ENCODE measurements around the gene COL3A1. TPM values are rescaled to one million over a fixed set of nuclear protein-coding genes. Genes with fewer than 3 reads are reported as not detected.

COL3A1 gene
- total and polyA plus RNA-seq, 2 experiments from 2014 or later, result 0.17 to 0.31 TPM

GRCh38 chr2:189022053-189022481, 47.9 kb downstream of the COL3A1 start (continued):
- TF ChIP-seq ZNF462 (CRISPR knock-in tag; IDR thresholded peaks at IDR 0.05), result no peak
- TF ChIP-seq NANOG (IDR thresholded peaks at IDR 0.05; ENCODE audit: borderline replicate concordance), result no peak
- no peak for TF ChIP-seq EZH2 (IDR thresholded peaks at IDR 0.05; ENCODE audit: low read depth, unreplicated experiment)
- TF ChIP-seq STAT1 (IDR thresholded peaks at IDR 0.05; ENCODE audit: unreplicated experiment), result no peak
- no peak for TF ChIP-seq POLR2AphosphoS5 (IDR thresholded peaks at IDR 0.05; ENCODE audit: low read depth)
- TF ChIP-seq ZNF331 (CRISPR knock-in tag; IDR thresholded peaks at IDR 0.05; ENCODE audit: low read depth), result no peak
- TF ChIP-seq EZH2phosphoT487 (IDR thresholded peaks at IDR 0.05; ENCODE audit: unreplicated experiment), result no peak

- no peak for TF ChIP-seq EZH2phosphoT487 (IDR thresholded peaks at IDR 0.05; ENCODE audit: unreplicated experiment)
- no peak for TF ChIP-seq ZNF114 (CRISPR knock-in tag; IDR thresholded peaks at IDR 0.05)
- no peak for TF ChIP-seq CREB1 (CRISPR knock-in tag; IDR thresholded peaks at IDR 0.05; ENCODE audit: low read depth)
- Histone ChIP-seq H3K79me2 (replicated peaks; ENCODE audit: insufficient read depth) (no peaks in the 10 kb centered on the region), H3K36me3 (ENCODE audit: insufficient read depth) (no peaks in the 10 kb centered on the region), H3K4me1 (ENCODE audit: insufficient read depth) (no peaks in the 10 kb centered on the region), H2AFZ (no peak overlapping the region), H3K27ac (ENCODE audit: low read depth) (no peak overlapping the region), H3K4me3 (no peak overlapping the region), H4K20me1 (replicated peaks; ENCODE audit: insufficient read depth) (no peaks in the 10 kb centered on the region), H3K27me3 (ENCODE audit: insufficient read depth) (no peaks in the 10 kb centered on the region), H3F3A (replicated peaks; ENCODE audit: low read depth) (no peaks in the 10 kb centered on the region), H3K4me2 (no peak overlapping the region), H3K9me2 (ENCODE audit: insufficient read depth) (no peaks in the 10 kb centered on the region)
- Mint-ChIP-seq H3K36me3 (ENCODE audit: low read depth) (no peaks in the 10 kb centered on the region; the same call in 2 of the 3 replicates), H3K27me3 (ENCODE audit: insufficient read depth, low read depth, poor library complexity) (no peaks in the 10 kb centered on the region), H3K4me1 (no peaks in the 10 kb centered on the region), H3K4me3 (no peak overlapping the region), H3K9me3 (no peaks in the 10 kb centered on the region), H3K27ac (no peak overlapping the region)
- DNase-seq (ENCODE audit: low spot score), result no peak
- ATAC-seq, result no peak
These were observed 48.3 kb downstream of the COL3A1 start for GRCh38 chr2:189022492-189022891.
